Caco-2 (cell line): ENCODE measurements around the gene IMP3. TPM values are rescaled to one million over a fixed set of nuclear protein-coding genes. Genes with fewer than 3 reads are reported as not detected.

Experiments used
- BruUV-seq: library from RNA; stranded (reverse); fragments of 400-500 nt; replicated peaks from 2 replicates; lab custom pipeline; 2021; lab: Mats Ljungman, UMichigan
- CTCF ChIA-PET: fragments of 300-600 bp; sonication (Branson Sonifier 250); formaldehyde crosslinking; loops from one replicate; lab custom pipeline; 2022; ENCODE audit warnings: antibody characterized with exemption; lab: Charles Lee
- POLR2A ChIA-PET: fragments of 300-600 bp; sonication (Branson Sonifier 250); formaldehyde crosslinking; loops from one replicate; lab custom pipeline; 2022; ENCODE audit warnings: antibody characterized with exemption; lab: Charles Lee
- DNase-seq, 2 experiments: peaks; one replicate each; pipeline versions ENCODE4 v3.0.0 to v3.0.0-alpha.2; 2020 to 2022
- H3K27me3 ChIP-seq: replicated peaks from 2 replicates; pipeline ENCODE4 v1.6.0; 2011; ENCODE audit warnings: low read length; ENCODE audit not compliant: control insufficient read depth, insufficient read depth
- H3K36me3 ChIP-seq: 2 replicates; pipeline ENCODE4 v1.5.1; 2011; ENCODE audit warnings: low read length; ENCODE audit not compliant: control insufficient read depth, insufficient read depth
- H3K4me1 ChIP-seq: fragments of 250-450 bp; sonication (Bioruptor Pico); 2 replicates; pipeline ENCODE4 v1.5.1; 2020; ENCODE audit warnings: mild to moderate bottlenecking
- H3K4me3 ChIP-seq: 2 replicates; pipeline ENCODE4 v1.5.1; 2011; ENCODE audit warnings: low read depth, mild to moderate bottlenecking, control low read depth, low read length
- H3K9me3 ChIP-seq: fragments of 250-450 bp; sonication (Bioruptor Pico); 2 replicates; pipeline ENCODE4 v1.5.1; 2020; ENCODE audit warnings: mild to moderate bottlenecking, moderate library complexity
- H3K27ac Mint-ChIP-seq: one replicate; pipeline ENCODE4 v1.8.0; 2022; ENCODE audit warnings: mixed read lengths; ENCODE audit not compliant: unreplicated experiment
- H3K27me3 Mint-ChIP-seq: one replicate; pipeline ENCODE4 v1.8.0; 2022; ENCODE audit warnings: mixed read lengths; ENCODE audit not compliant: insufficient read depth, unreplicated experiment
- H3K36me3 Mint-ChIP-seq: one replicate; pipeline ENCODE4 v1.8.0; 2022; ENCODE audit warnings: mild to moderate bottlenecking, mixed read lengths; ENCODE audit not compliant: insufficient read depth, unreplicated experiment
- H3K4me1 Mint-ChIP-seq: one replicate; pipeline ENCODE4 v1.8.0; 2022; ENCODE audit warnings: low read depth, mixed read lengths; ENCODE audit not compliant: unreplicated experiment
- H3K4me3 Mint-ChIP-seq: one replicate; pipeline ENCODE4 v1.8.0; 2022; ENCODE audit warnings: mild to moderate bottlenecking, moderate library complexity, mixed read lengths; ENCODE audit not compliant: unreplicated experiment
- H3K9me3 Mint-ChIP-seq: one replicate; pipeline ENCODE4 v1.8.0; 2022; ENCODE audit warnings: mixed read lengths; ENCODE audit not compliant: unreplicated experiment
- intact Hi-C: fragments of 100-400 bp; cut with micrococcal nuclease; formaldehyde crosslinking; loops from one replicate; pipeline ENCODE4 v1.10.0; 2022; ENCODE audit not compliant: unreplicated experiment
- total RNA-seq: library from RNA; stranded (reverse); gene quantifications from 2 replicates; pipeline ENCODE4 v1.2.3, GENCODE V29; 2022
- TF ChIP-seq, protein P1 (sequence below), 2 experiments: fragments of 200-600 bp in 1 of 2; IDR thresholded peaks; 1 replicate in 1 of 2; 2 replicates in 1 of 2; pipeline versions ENCODE4 v1.5.1 to v1.8.0; 2011 to 2022; ENCODE audit warnings: antibody characterized with exemption in 1 of 2, control low read depth in 1 of 2, inconsistent platforms in 1 of 2, low read depth in 1 of 2, low read length in 1 of 2, mild to moderate bottlenecking in 1 of 2, moderate library complexity in 1 of 2; ENCODE audit not compliant: insufficient read depth in 1 of 2, severe bottlenecking in 1 of 2, unreplicated experiment in 1 of 2

IMP3 gene
- total RNA-seq, 1 experiment from 2014 or later, result 60.4 TPM

DNA sequence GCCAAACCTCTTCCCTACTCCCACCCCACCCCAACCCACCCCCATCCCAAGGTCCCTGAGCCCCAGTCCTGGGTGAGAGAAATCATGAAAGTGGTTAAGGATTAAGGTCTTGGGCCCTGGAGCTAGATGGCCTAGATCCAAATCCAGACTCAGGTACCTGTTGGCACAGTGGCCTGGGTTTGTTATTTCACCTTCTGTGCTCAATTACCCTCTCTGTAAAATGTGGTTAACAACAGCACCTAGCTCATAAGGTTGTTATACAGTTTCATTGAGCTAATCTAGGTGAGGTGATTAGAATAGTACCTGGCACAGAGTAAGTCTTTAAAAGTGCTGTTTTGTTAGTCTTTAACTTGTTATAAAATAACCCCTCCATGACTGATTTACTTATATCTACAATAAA, 8.1 kb downstream of the IMP3 start:
- no peak for DNase-seq
- BruUV-seq, result no TSS peak

DNA sequence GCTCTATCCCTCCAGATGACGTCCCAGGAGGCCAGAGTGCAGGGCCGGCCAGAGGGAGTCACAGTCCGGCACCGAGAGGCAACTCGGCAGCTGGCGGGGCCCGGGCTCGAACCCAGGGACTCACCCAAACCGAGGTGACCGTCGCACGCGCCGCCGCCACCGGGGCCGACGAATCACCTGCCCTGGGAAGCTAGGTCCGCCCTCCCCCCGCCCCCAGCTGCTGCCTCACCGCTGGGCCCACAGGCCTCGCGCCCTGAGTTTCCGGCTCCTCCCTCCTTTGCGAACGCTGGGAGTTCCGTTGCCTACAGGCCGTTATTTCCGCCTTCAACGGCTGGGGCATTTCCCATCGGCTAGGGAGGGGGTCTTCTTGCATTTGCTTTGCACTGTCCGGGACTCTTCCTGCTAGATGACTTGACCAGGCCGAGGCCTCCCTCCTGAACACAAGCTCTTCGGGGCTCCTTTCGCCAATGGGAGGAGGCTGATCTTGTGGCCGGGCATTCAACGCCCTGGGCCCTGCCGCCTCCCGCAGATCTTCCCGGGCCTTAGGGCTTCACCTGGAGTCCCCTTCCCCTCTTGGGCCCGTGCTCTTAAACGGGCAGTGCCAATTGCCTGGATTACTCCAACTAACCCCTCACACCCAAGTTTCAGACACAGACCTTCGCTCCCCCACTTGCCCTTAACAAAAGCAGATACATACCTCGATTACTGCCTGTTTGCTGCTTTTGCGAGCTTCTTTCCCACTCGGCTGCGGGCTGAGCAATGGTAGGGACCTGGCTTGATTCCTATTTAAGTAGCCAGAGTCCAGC, 14.3 kb downstream of the IMP3 start, which contains the start of gene SNUPN:
Gene SNUPN (minus strand): TSS at position 184 of the 806 bp plus-strand sequence. CDS start 4,674 bp downstream, outside the sequence.
- BruUV-seq, result TSS peak; percentile 54
- no peaks in the 10 kb centered on the region for H3K9me3 Mint-ChIP-seq
- peak; percentile 84 to 88 for DNase-seq
- peak within 1 kb of the TSS; percentile 79 for H3K4me3 Mint-ChIP-seq
- 0 out of 2 replicates have a peak, but pooled peaks cover 7% of the 10 kb centered on the region for H3K4me1 ChIP-seq
- H3K27ac Mint-ChIP-seq, result peak within 1 kb of the TSS; percentile 68
- no peaks in the 10 kb centered on the region for H3K36me3 Mint-ChIP-seq
- H3K27me3 ChIP-seq, result no peaks in the 10 kb centered on the region
- peak within 1 kb of the TSS; percentile 85 for H3K4me3 ChIP-seq
- TF ChIP-seq, protein P1, sequence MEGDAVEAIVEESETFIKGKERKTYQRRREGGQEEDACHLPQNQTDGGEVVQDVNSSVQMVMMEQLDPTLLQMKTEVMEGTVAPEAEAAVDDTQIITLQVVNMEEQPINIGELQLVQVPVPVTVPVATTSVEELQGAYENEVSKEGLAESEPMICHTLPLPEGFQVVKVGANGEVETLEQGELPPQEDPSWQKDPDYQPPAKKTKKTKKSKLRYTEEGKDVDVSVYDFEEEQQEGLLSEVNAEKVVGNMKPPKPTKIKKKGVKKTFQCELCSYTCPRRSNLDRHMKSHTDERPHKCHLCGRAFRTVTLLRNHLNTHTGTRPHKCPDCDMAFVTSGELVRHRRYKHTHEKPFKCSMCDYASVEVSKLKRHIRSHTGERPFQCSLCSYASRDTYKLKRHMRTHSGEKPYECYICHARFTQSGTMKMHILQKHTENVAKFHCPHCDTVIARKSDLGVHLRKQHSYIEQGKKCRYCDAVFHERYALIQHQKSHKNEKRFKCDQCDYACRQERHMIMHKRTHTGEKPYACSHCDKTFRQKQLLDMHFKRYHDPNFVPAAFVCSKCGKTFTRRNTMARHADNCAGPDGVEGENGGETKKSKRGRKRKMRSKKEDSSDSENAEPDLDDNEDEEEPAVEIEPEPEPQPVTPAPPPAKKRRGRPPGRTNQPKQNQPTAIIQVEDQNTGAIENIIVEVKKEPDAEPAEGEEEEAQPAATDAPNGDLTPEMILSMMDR (IDR thresholded peaks at IDR 0.05; ENCODE audit: insufficient read depth in 1 of 2, low read depth in 1 of 2, low read length in 1 of 2, severe bottlenecking in 1 of 2, unreplicated experiment in 1 of 2), result no peak
- H3K36me3 ChIP-seq, result no peaks in the 10 kb centered on the region
- H3K9me3 ChIP-seq, result no peaks in the 10 kb centered on the region
- no peaks in the 10 kb centered on the region for H3K27me3 Mint-ChIP-seq
- ChIA-PET CTCF (interaction anchor here (0.6 to 1.1 kb wide), 8 partner anchors 14 to 258 kb away, joined by 3 to 10 read pairs (median 4); partner anchors contain the start of genes IMP3 and PTPN9), POLR2A (interaction anchor here (0.7 to 1.0 kb wide), 6 partner anchors 13 to 258 kb away, joined by 3 to 14 read pairs (median 5); partner anchors contain the start of genes IMP3, MAN2C1, PTPN9 and SIN3A)
- no peaks in the 10 kb centered on the region for H3K4me1 Mint-ChIP-seq
- intact Hi-C loops, result loop anchor here (1.0 kb wide), 2 partner anchors 15 to 257 kb away; partner anchors contain the start of genes IMP3 and MAN2C1

More for the DNA sequence above, 8.1 kb downstream of the IMP3 start:
- no peaks in the 10 kb centered on the region for H3K9me3 ChIP-seq
- Mint-ChIP-seq H3K9me3 (no peaks in the 10 kb centered on the region), H3K27me3 (no peaks in the 10 kb centered on the region), H3K4me1 (no peaks in the 10 kb centered on the region), H3K4me3 (no peak overlapping the region), H3K36me3 (no peaks in the 10 kb centered on the region), H3K27ac (no peak overlapping the region)
- H3K36me3 ChIP-seq, result no peaks in the 10 kb centered on the region
- TF ChIP-seq, protein P1 (IDR thresholded peaks at IDR 0.05; ENCODE audit: insufficient read depth in 1 of 2, low read depth in 1 of 2, low read length in 1 of 2, severe bottlenecking in 1 of 2, unreplicated experiment in 1 of 2), result no peak
- H3K27me3 ChIP-seq, result no peaks in the 10 kb centered on the region
- CTCF ChIA-PET, result no interaction called here
- H3K4me3 ChIP-seq, result no peak overlapping the region
- POLR2A ChIA-PET, result no interaction called here
- 0 out of 2 replicates have a peak, but pooled peaks cover 7% of the 10 kb centered on the region for H3K4me1 ChIP-seq
- intact Hi-C loops, result no loop called here

DNA sequence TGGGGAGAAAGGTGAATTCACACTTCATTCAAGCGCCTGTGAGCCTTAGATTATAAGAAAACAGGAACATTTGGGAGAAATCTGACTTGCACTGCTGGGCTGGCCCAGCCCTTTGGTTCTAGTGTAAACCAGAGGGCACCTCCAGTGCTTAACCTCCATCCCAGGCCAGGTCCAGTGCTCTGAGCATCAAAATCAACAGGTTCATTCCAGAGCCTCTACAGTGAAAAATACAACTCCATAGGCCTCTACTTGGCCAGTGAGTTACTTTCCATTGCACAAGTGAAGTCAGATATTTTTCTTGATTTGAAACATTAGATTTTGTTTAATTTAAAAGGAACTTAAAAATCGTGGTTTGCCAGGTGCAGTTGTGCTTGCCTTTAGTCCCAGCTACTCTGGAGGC, 17.5 kb downstream of the IMP3 start:
- H3K27ac Mint-ChIP-seq, result no peak overlapping the region
- DNase-seq, result no peak
- intact Hi-C loops, result no loop called here

More for the DNA sequence above, 17.5 kb downstream of the IMP3 start:
- no peak overlapping the region for H3K4me3 ChIP-seq
- ChIA-PET POLR2A (no interaction called here), CTCF (no interaction called here)
- Mint-ChIP-seq H3K4me3 (no peak overlapping the region), H3K4me1 (no peaks in the 10 kb centered on the region), H3K27me3 (no peaks in the 10 kb centered on the region), H3K9me3 (no peaks in the 10 kb centered on the region), H3K36me3 (no peaks in the 10 kb centered on the region)
- no TSS peak for BruUV-seq
- H3K36me3 ChIP-seq, result no peaks in the 10 kb centered on the region
- 0 out of 2 replicates have a peak, but pooled peaks cover 4% of the 10 kb centered on the region for H3K4me1 ChIP-seq
- TF ChIP-seq, protein P1 (IDR thresholded peaks at IDR 0.05; ENCODE audit: insufficient read depth in 1 of 2, low read depth in 1 of 2, low read length in 1 of 2, severe bottlenecking in 1 of 2, unreplicated experiment in 1 of 2), result no peak
- no peaks in the 10 kb centered on the region for H3K9me3 ChIP-seq
- no peaks in the 10 kb centered on the region for H3K27me3 ChIP-seq
